Gastrocnemius medialis (tissue), 4 donors: Measurements from ENCODE around the gene NFIA. TPM values are rescaled to one million over a fixed set of nuclear protein-coding genes. Genes with fewer than 3 reads are reported as not detected.

Experiments used
- ATAC-seq, 2 donors: fragments of 150-250 bp; one replicate each; pipeline ENCODE4 v1.9.1; 2016
- DNase-seq, 2 donors: peaks; one replicate each; pipeline ENCODE4 v3.0.0-alpha.2; 2019
- H3K27ac ChIP-seq, 4 donors: fragments of 200-600 bp; sonication (generic); 1 replicate in 1 of 4; 2 replicates in 3 of 4; pipeline ENCODE4 v1.5.1; 2016 to 2018; ENCODE audit warnings: mild to moderate bottlenecking in 2 of 4, moderate library complexity in 1 of 4
- H3K27me3 ChIP-seq, 3 donors: fragments of 200-600 bp; sonication (generic) in 2 of 3; 1 replicate in 1 of 3; 2 replicates in 2 of 3; pipeline versions ENCODE4 v1.5.1 to v1.6.0; 2016 to 2019; ENCODE audit warnings: mild to moderate bottlenecking in 1 of 3, moderate library complexity in 1 of 3
- H3K36me3 ChIP-seq, 2 donors: fragments of 200-600 bp; sonication (generic) in 1 of 2; one replicate each; pipeline ENCODE4 v1.5.1; 2017 to 2018
- H3K4me1 ChIP-seq, 2 donors: fragments of 200-600 bp; sonication (generic) in 1 of 2; one replicate each; pipeline ENCODE4 v1.5.1; 2016 to 2017; ENCODE audit warnings: mild to moderate bottlenecking in 2 of 2
- H3K4me3 ChIP-seq, 4 donors: fragments of 200-600 bp; sonication (generic) in 3 of 4; 1 replicate in 1 of 4; 2 replicates in 3 of 4; pipeline ENCODE4 v1.5.1; 2016 to 2019; ENCODE audit warnings: mild to moderate bottlenecking in 2 of 4
- H3K9me3 ChIP-seq, 3 donors: fragments of 200-600 bp; sonication (generic) in 2 of 3; 1 replicate in 1 of 3; 2 replicates in 2 of 3; pipeline ENCODE4 v1.5.1; 2016 to 2019
- CTCF ChIP-seq, 5 experiments: fragments of 450-650 bp in 3 of 5; fragments of 200-600 bp in 2 of 5; sonication (generic) in 2 of 5; IDR thresholded peaks in 4 of 5; conservative IDR thresholded peaks in 1 of 5; 1 replicate in 4 of 5; 2 replicates in 1 of 5; pipeline ENCODE4 v1.5.1; 2016 to 2019; ENCODE audit warnings: antibody characterized with exemption in 5 of 5, mild to moderate bottlenecking in 3 of 5, moderate library complexity in 3 of 5
- POLR2A ChIP-seq, 2 donors: fragments of 450-650 bp; IDR thresholded peaks; one replicate each; pipeline ENCODE4 v1.6.1; 2017; ENCODE audit warnings: antibody characterized with exemption in 2 of 2, mild to moderate bottlenecking in 2 of 2, moderate library complexity in 2 of 2
- in situ Hi-C, 4 donors: fragments of 200-750 bp; cut with MboI; loops; one replicate each; pipeline versions ENCODE4 v1.15.0 to v1.8.0; 2017; ENCODE audit warnings: low sequenced_read_pairs in 4 of 4
- intact Hi-C: fragments of 100-400 bp; cut with DNase I; formaldehyde crosslinking; loops from one replicate; pipeline ENCODE4 v1.15.1; 2023; ENCODE audit warnings: low total_unique reads
- total RNA-seq, 4 donors: library from RNA; depleted of rRNA; stranded (reverse); fragments of >200 nt; gene quantifications; one replicate each; pipeline versions ENCODE4 v1.1.0 to v1.2.3, GENCODE V29; 2016

NFIA gene
- total RNA-seq, 4 donors from 2014 or later = 12.9 to 27.0 (median 26.6) TPM

GRCh38 chr1:61301824-61302657, 219.7 kb downstream of the NFIA start:
- Histone ChIP-seq H3K36me3 (no peaks in the 10 kb centered on the region), H3K27me3 (no peaks in the 10 kb centered on the region), H3K4me1 (peaks cover 9 to 32% of the 10 kb centered on the region in 2 donors), H3K9me3 (no peaks in the 10 kb centered on the region), H3K27ac (peak overlapping the region; percentile 24 to 59 (median 42)), H3K4me3 (no peak overlapping the region)
- TF ChIP-seq CTCF (IDR thresholded peaks at IDR 0.05 in 4 of 5, conservative IDR thresholded peaks at IDR 0.05 in 1 of 5) (no peak), POLR2A (IDR thresholded peaks at IDR 0.05) (no peak)
- no peak for ATAC-seq
- in situ Hi-C loops = no loop called here
- no peak for DNase-seq
- intact Hi-C loops = no loop called here

- no peak overlapping the region for H3K27ac ChIP-seq
- intact Hi-C loops = no loop called here
- in situ Hi-C loops = no loop called here
- peaks cover 0 to 1% of the 10 kb centered on the region in 2 donors for H3K4me1 ChIP-seq
- H3K36me3 ChIP-seq = no peaks in the 10 kb centered on the region
- no peaks in the 10 kb centered on the region for H3K27me3 ChIP-seq
- DNase-seq (no peak), ATAC-seq (no peak)
- no peak for TF ChIP-seq CTCF (IDR thresholded peaks at IDR 0.05 in 4 of 5, conservative IDR thresholded peaks at IDR 0.05 in 1 of 5)
- no peak for TF ChIP-seq POLR2A (IDR thresholded peaks at IDR 0.05)
- no peak overlapping the region for H3K4me3 ChIP-seq
- no peaks in the 10 kb centered on the region for H3K9me3 ChIP-seq
Observed at GRCh38 chr1:61307422-61308142, 225.2 kb downstream of the NFIA start.

GRCh38 chr1:61310057-61310456, 227.7 kb downstream of the NFIA start:
- TF ChIP-seq CTCF (IDR thresholded peaks at IDR 0.05 in 4 of 5, conservative IDR thresholded peaks at IDR 0.05 in 1 of 5) (no peak), POLR2A (IDR thresholded peaks at IDR 0.05) (no peak)
- Histone ChIP-seq H3K4me1 (no peaks in the 10 kb centered on the region), H3K36me3 (no peaks in the 10 kb centered on the region), H3K27ac (no peak overlapping the region), H3K9me3 (no peaks in the 10 kb centered on the region), H3K4me3 (no peak overlapping the region), H3K27me3 (no peaks in the 10 kb centered on the region)
- intact Hi-C loops (no loop called here), in situ Hi-C loops (no loop called here)
- no peak for ATAC-seq
- no peak for DNase-seq

DNA sequence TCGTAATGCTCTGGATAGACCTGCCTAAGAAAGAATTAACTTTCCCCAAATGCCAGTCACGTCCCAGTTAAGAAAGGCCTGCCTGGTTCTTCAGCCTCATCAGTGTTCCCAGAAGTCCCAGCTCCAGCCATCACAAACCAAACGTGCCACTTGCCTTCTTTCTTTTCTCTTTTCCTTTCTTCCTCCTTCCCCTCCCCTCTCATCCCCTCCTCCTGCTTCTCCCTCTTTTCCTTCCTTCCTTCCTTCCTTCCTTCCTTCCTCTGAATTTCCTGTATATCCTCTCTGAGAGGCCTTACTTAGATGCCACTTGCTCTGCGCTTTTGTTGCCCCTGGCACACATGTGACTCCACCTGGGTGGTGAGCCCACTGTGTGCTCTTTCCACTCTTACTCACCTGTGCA, 228.2 kb downstream of the NFIA start:
- H3K4me3 ChIP-seq = no peak overlapping the region
- in situ Hi-C loops = no loop called here
- no peaks in the 10 kb centered on the region for H3K4me1 ChIP-seq
- TF ChIP-seq CTCF (IDR thresholded peaks at IDR 0.05 in 4 of 5, conservative IDR thresholded peaks at IDR 0.05 in 1 of 5) = no peak
- TF ChIP-seq POLR2A (IDR thresholded peaks at IDR 0.05) = no peak
- intact Hi-C loops = no loop called here
- DNase-seq (no peak), ATAC-seq (no peak)
- no peaks in the 10 kb centered on the region for H3K9me3 ChIP-seq
- no peaks in the 10 kb centered on the region for H3K36me3 ChIP-seq
- no peaks in the 10 kb centered on the region for H3K27me3 ChIP-seq
- no peak overlapping the region for H3K27ac ChIP-seq
